COLO668 (cell line): ENCODE data around the gene KIF25.
"Not testable (repeated sequence)": the region's sequence is repeated elsewhere in the genome, so short reads cannot be mapped to it uniquely, and the experiment has no call there.

ENCODE experiments used
- DNase-seq: peaks from one replicate; lab custom pipeline; 2025; ENCODE audit not compliant: unreplicated experiment; lab: John Stamatoyannopoulos, UW

Gene KIF25

DNA sequence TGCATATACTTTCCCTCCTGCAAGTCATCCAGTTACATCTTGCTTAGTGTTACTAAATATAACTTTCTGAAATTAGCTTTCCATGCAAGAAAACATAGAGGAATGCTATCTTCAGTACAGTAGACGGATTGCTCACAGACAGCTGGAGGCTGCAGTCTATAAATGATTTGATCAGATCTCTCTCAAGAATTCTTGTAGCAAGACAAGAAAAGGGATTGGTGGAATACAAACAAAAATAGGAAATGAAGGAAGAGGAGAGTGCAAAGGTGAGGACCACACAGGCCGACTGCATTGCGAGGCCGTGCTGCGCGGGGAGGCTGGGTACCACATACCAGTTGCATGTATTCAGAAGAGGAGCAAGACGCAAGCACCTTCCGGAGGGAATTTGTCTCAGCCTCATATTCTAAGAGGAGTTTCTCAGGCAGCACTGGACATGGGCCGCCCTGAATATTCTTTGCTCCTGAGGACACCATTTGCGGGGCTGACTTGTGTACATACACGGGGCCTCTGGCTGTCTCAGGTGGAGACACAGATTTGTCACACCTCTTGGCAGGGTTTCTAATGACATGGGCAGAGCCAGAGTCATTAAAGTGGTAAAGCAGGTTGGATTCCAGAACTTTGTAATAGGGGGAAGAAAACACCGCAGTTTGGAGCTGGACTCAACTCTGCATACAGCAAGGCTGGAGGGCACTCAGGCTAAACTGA, 22.7 kb upstream of the KIF25 start:
- DNase-seq: no peak

GRCh38 chr6:167975458-167975857, 22.0 kb upstream of the KIF25 start:
- DNase-seq: no peak

GRCh38 chr6:167976116-167976657, 21.3 kb upstream of the KIF25 start:
- DNase-seq: not testable (repeated sequence)

DNA sequence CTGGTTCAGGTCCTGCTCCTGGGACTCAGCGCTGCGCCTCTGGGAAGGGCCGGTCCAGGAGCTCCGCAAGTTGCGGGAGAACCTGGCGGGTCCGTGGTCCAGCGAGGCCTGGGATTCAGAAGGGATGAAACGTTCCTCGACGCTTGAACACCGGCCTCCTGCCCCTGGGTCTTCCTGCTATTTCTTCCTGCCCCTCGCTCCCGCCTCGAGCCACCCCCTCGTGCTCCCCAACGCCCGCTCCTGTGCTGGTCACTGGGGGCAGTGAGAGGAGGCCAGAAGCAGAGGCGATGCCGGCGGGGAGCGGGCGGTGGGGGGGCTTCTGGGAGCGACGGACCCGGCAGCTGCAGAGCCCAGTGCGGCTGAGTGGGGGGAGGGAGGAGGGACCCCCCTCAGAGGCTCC, 20.8 kb upstream of the KIF25 start:
- no peak for DNase-seq

GRCh38 chr6:167977717-167978467, 19.6 kb upstream of the KIF25 start:
- DNase-seq: no peak

DNA sequence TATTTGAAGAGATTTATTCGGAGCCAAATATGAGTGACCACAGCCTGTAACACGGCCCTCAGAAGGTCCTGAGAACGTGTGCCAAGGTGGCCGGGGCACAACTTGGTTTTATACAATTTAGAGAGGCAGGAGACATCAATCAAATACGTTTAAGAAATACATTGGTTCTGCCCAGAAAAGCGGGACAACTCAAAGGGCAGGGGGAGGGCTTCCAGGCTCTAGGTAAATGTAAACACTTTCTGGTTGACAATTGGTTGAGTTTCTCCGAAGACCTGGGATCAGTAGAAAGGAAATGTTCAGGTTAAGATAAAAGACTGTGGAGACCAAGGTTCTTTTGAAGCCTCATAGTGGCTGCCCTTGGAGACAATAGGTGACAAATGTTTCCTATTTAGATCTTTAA, 18.9 kb upstream of the KIF25 start:
- no peak for DNase-seq

DNA sequence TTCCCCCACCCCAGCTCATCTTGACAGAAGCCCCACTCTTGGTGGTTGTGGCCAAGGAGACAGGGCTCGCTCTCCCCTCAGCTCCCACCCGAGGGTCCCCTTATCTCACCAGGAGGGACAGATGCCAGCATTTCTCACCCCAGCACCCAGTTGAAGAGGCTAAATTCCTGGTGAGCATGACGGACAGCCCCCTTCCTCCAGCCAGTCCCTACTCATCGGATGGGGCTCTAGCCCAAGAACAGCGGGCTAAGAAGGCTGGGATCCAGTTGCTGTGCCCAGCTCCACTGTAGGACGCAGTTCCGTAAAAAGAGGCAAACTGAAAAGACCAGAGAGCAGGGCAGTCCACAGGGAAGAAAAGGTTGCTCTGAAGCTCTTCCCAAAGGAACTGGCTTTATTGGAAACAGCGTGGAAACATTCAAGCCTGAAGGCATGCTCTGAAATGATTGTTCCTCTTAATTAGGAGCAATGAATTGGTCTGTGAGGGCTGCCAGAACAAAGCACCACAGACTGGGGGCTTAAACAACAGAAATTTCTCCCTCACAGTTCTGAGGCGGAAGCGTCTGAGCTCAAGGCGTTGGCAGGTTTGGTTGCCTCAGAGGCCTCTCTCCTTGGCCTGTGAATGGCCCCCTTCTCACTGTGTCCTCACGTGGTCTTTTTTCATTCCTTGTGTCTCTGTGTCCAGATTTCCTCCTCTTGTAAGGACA, 17.9 kb upstream of the KIF25 start:
- DNase-seq: no peak

- no peak for DNase-seq
Measured at GRCh38 chr6:167980911-167981580, 16.4 kb upstream of the KIF25 start.

GRCh38 chr6:167981916-167982462, 15.5 kb upstream of the KIF25 start:
- no peak for DNase-seq

DNA sequence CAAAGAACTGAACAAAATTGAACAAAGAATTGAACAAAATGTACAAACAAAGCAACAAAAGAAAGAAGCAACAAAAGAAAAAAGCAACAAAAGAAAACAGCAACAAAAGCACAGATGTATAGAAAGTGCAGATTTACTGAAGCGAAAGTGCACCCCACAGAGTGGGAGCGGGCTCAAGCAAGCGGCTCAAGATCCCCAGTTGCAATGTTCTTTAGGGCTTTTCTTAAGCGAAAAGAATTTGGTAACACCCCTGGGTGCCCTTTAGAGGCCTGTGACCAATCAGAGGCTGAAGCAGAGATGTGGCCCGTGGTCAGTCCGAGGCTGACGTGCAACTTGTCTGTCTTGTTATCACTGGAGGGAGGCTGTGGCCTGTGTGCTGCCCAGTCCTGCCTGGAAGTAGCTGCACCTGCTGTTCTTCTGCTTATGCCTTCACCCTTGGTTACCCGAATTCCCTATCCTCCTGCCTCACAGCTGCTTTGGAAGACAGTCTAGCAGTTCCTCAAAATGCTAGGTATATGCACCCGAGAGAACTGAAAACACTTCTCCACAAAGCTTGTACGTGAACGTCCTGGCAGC, 13.2 kb upstream of the KIF25 start:
- DNase-seq: no peak

DNA sequence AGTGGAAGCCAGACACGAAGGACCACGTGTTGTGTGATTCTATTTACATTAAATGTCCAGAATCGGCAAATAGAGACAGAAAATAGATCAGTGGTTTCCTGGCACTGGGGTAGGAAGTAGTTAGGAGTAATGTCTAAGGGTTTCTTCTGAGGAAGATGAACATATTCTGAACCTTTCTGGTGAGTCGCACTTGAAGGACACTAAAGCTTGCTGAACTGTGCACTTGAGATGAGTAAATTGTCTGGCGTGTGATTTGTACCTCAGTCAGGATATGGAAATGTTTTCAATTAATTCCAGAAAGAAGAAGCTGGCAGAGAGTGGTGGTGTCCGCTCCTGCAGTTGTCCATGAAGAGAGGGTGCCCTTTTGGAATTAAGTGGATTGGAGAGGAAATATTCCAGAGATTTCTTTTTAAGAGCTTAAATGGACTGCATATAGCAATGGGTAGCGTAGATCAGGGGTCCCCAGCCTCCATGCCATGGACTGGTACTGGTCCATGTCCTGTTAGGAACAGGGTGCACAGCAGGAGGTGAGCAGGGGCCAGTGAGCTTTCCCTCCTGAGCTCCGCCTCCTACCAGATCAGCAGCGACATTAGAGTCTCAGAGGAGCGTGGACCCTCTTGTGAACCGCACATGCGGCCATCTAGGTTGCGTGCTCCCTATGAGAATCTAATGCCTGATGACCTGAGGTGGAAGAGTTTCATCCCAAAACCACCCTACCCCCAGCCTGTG, 12.4 kb upstream of the KIF25 start:
- no peak for DNase-seq

DNA sequence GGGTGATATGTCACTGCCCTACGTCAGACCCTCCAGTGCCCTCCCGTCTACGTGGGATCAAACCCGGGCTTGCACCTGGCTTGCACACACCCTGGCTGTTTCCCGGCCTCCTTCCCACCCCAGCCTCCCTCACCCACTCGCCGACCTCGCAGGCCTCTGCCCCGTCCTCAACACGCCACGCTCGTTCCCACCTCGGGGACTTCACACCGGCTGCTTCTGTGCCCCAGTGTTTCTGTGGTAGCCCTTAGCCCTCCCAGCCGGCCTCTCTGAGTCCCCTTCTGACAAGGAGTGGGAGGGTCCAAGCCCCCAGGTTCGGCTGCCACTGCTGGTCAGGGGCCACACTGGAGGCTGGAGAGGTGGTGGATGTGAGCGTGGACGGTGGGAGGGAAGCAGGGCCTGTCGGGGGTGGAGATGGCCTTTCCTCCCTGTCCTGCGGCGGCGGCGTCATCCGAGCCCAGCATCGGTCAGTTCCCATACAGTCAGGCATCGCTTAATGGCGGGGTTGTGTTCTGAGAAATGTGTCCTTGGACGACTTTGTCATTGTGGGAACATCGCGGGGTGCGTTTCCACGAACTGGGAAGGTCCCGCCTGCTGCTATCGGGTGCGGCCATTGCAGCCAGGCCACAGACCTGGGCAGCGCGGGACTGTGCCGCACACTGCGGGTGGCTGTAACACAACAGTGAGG, 11.4 kb upstream of the KIF25 start:
- no peak for DNase-seq

GRCh38 chr6:167987396-167988153, 9.9 kb upstream of the KIF25 start:
- no peak for DNase-seq

DNA sequence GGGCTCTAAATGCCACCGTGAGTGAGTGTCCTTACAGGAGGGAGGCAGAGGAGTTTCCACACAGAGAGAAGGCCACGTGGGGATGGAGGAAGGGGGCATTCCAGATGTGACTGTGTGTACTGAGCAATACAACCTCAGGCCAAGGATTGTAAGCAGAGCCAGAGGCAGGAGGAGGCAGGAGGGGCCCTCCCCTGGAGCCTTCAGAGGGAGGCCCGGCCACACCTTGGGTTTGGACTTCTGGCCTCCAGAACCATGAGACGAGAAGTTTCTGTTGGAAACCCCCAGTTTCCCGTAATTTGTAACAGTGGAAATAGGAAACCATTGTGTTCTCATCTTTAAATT, 9.3 kb upstream of the KIF25 start:
- DNase-seq: no peak

DNA sequence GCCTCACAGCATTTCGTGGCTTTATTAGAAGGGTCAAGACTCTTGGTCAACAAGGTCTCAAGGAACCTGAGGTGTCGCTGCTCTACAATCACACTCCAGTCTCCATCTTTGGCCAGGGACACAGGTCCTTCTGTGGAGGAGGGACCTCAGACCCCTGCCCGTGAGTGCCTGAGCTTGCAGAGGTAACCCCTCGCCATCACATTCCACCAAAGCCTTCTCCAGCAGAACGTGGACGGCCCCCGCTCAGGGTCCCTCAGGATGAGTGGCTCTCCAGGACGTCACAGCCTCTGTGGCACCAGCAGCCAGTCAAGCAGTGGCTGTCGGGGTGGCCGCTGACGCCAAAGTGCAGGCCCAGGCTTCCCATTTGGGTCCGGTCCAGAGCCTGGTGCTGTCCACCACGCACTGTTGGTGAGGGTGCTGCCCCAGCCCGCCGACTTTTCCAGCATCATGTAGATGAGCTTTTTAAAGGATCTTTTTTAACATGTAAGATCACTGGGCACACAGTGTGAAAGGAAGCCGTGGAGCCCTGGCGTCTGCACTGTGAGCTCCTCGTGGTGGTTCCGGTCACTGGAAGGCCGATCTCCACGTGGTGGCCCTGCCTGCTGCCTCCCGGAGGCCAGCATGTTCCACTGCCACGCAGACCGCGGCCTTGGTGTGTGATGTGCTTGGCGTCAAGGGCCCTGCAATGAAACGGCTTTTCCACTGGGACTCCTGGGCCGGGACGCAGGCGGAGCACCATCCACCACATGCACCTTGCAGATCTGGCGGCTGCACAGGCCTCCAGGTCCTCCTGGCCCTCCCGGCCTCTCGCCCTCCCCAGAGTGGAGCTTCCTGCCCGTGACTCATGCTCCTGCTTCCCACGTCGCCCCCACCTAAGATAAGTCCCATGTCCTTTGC, 8.3 kb upstream of the KIF25 start:
- no peak for DNase-seq

DNA sequence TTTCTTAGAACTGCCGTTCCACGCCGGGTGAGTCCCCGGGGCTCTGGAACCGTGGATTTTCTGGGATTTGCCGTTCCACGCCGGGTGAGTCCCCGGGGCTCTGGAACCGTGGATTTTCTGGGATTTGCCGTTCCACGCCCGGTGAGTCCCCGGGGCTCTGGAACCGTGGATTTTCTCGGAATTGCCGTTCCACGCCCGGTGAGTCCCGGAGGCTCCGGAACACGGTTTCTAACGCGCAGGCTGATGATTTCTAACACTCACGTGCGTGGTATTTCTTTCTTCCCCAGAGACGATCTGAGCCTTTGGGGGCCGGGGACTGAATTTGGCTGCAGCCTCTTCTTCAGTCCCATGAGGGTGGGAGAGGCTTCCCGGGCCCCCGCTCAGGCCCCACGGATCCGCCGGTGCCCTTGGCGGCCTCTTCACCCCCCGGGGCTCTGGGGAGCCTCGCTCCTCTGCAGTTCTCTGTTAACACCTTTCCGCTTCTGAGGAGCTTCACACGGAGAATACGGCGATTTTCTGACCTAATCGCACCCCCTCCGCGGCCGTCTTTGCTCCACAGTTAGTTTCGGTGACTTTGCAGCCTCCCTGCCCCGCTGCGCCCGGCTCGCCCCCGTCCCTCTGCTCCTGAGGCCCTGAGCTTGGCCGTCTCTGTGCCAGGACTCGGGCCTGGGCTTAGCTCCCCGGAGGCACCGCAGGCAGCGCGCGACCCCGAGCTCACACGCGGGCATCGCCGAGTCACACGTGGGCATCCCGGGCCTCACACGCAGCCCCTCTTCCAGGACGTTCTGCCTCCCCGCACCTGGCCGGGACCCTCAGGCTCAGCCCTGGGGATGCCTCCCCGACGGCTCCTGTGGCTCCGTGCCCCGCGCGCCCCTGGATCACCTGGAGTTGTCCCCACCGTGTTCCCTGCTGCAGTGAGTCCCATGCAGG, 7.2 kb upstream of the KIF25 start:
- no peak for DNase-seq

GRCh38 chr6:167993169-167993568, 4.3 kb upstream of the KIF25 start:
- DNase-seq: no peak
